Neural cell (in vitro differentiated cells): ENCODE results near the gene NFE2L1. TPM values are rescaled to one million over a fixed set of nuclear protein-coding genes. Genes with fewer than 3 reads are reported as not detected.

Source experiments
- H2AFZ ChIP-seq: fragments of 200-600, 300-800 bp; sonication (generic), shearing (Covaris generic); 2 replicates; pipeline ENCODE4 v1.6.0; 2014; ENCODE audit warnings: low read depth, mild to moderate bottlenecking, antibody characterized with exemption, low read length, moderate library complexity
- H3F3A ChIP-seq: fragments of 200-600 bp; shearing (Covaris generic); 2 replicates; pipeline ENCODE4 v1.6.1; 2016; ENCODE audit warnings: mild to moderate bottlenecking, moderate library complexity, mixed read lengths, antibody characterized with exemption, low read length; ENCODE audit not compliant: insufficient read depth, poor library complexity, severe bottlenecking
- H3K27ac ChIP-seq: fragments of 200-600, 300-800 bp; sonication (generic), shearing (Covaris generic); 2 replicates; pipeline ENCODE4 v1.5.1; 2014; ENCODE audit warnings: mild to moderate bottlenecking, low read length, moderate library complexity
- H3K27me3 ChIP-seq: fragments of 300-800, 200-600 bp; sonication (generic), shearing (Covaris generic); 2 replicates; pipeline ENCODE4 v1.6.0; 2014; ENCODE audit warnings: mild to moderate bottlenecking, low read depth, low read length, moderate library complexity; ENCODE audit not compliant: insufficient read depth
- H3K36me3 ChIP-seq: fragments of 300-800, 200-600 bp; sonication (generic), shearing (Covaris generic); 2 replicates; pipeline ENCODE4 v1.5.1; 2014; ENCODE audit warnings: mild to moderate bottlenecking, antibody characterized with exemption, low read length, moderate library complexity; ENCODE audit not compliant: insufficient read depth
- H3K4me2 ChIP-seq: fragments of 300-800, 200-600 bp; sonication (generic), shearing (Covaris generic); 2 replicates; pipeline ENCODE4 v1.6.0; 2014; ENCODE audit warnings: mild to moderate bottlenecking, low read length
- H3K4me3 ChIP-seq: fragments of 300-800, 200-600 bp; sonication (generic), shearing (Covaris generic); 2 replicates; pipeline ENCODE4 v1.5.1; 2014; ENCODE audit warnings: mild to moderate bottlenecking, low read length, moderate library complexity
- H3K79me2 ChIP-seq: fragments of 200-600 bp; shearing (Covaris generic); replicated peaks from 2 replicates; pipeline ENCODE4 v1.6.0; 2014; ENCODE audit warnings: mild to moderate bottlenecking, low read length, moderate library complexity; ENCODE audit not compliant: insufficient read depth
- H3K9ac ChIP-seq: fragments of 300-800, 200-600 bp; sonication (generic), shearing (Covaris generic); 2 replicates; pipeline ENCODE4 v1.6.1; 2016; ENCODE audit warnings: mild to moderate bottlenecking, low read length, mixed read lengths
- H3K9me2 ChIP-seq: fragments of 200-600 bp; shearing (Covaris generic); 2 replicates; pipeline ENCODE4 v1.6.1; 2016; ENCODE audit warnings: mild to moderate bottlenecking, low read length, mixed read lengths; ENCODE audit not compliant: insufficient read depth
- H3K9me3 ChIP-seq: fragments of 200-600, 300-800 bp; sonication (generic), shearing (Covaris generic); 2 replicates; pipeline ENCODE4 v1.6.1; 2016; ENCODE audit warnings: mild to moderate bottlenecking, mixed run types, low read length, moderate library complexity, mixed read lengths
- H4K20me1 ChIP-seq: fragments of 200-600 bp; shearing (Covaris generic); 2 replicates; pipeline ENCODE4 v1.6.1; 2016; ENCODE audit warnings: mild to moderate bottlenecking, mixed run types; ENCODE audit not compliant: insufficient read depth
- EP300 ChIP-seq: fragments of 450-650 bp; conservative IDR thresholded peaks from 2 replicates; pipeline ENCODE4 v1.6.1; 2014; ENCODE audit warnings: antibody characterized with exemption, mild to moderate bottlenecking, moderate library complexity; ENCODE audit not compliant: poor library complexity, severe bottlenecking
- EZH2 ChIP-seq: fragments of 200-600, 300-800 bp; shearing (Covaris generic), sonication (generic); IDR thresholded peaks from 2 replicates; pipeline ENCODE4 v1.6.1; 2014; ENCODE audit warnings: antibody characterized with exemption, low read length, borderline replicate concordance, mild to moderate bottlenecking; ENCODE audit not compliant: insufficient read depth, poor library complexity, severe bottlenecking
- MXI1 ChIP-seq: fragments of 450-650 bp; conservative IDR thresholded peaks from 2 replicates; pipeline ENCODE4 v1.6.1; 2014; ENCODE audit warnings: antibody characterized with exemption, mild to moderate bottlenecking; ENCODE audit not compliant: poor library complexity, severe bottlenecking
- POLR2AphosphoS5 ChIP-seq: IDR thresholded peaks from 2 replicates; pipeline ENCODE4 v1.6.1; 2012
- RAD21 ChIP-seq: fragments of 450-650 bp; conservative IDR thresholded peaks from 2 replicates; pipeline ENCODE4 v1.6.1; 2014; ENCODE audit warnings: antibody characterized with exemption, mild to moderate bottlenecking, moderate library complexity
- SMC3 ChIP-seq: fragments of 450-650 bp; conservative IDR thresholded peaks from 2 replicates; pipeline ENCODE4 v1.6.1; 2014; ENCODE audit warnings: antibody characterized with exemption, mild to moderate bottlenecking, moderate library complexity; ENCODE audit not compliant: poor library complexity
- TAF1 ChIP-seq: IDR thresholded peaks from 2 replicates; pipeline ENCODE4 v1.6.1; 2012; ENCODE audit warnings: low read depth
- polyA plus RNA-seq: library from polyadenylated mRNA; depleted of rRNA; stranded (reverse); fragments of >200 nt; gene quantifications from 2 replicates; pipeline ENCODE4 v1.2.3, GENCODE V29; 2014
- TF ChIP-seq, protein P1 (sequence below): fragments of 450-650 bp; IDR thresholded peaks from 2 replicates; pipeline ENCODE4 v1.5.1; 2014; ENCODE audit warnings: antibody characterized with exemption, mild to moderate bottlenecking, moderate library complexity; ENCODE audit not compliant: poor library complexity, severe bottlenecking
- TF ChIP-seq, protein P2 (sequence below): IDR thresholded peaks from 2 replicates; pipeline ENCODE4 v1.6.1; 2012; ENCODE audit warnings: borderline replicate concordance

Gene NFE2L1
- polyA plus RNA-seq, 1 donor from 2014 or later: 48.4 TPM

DNA sequence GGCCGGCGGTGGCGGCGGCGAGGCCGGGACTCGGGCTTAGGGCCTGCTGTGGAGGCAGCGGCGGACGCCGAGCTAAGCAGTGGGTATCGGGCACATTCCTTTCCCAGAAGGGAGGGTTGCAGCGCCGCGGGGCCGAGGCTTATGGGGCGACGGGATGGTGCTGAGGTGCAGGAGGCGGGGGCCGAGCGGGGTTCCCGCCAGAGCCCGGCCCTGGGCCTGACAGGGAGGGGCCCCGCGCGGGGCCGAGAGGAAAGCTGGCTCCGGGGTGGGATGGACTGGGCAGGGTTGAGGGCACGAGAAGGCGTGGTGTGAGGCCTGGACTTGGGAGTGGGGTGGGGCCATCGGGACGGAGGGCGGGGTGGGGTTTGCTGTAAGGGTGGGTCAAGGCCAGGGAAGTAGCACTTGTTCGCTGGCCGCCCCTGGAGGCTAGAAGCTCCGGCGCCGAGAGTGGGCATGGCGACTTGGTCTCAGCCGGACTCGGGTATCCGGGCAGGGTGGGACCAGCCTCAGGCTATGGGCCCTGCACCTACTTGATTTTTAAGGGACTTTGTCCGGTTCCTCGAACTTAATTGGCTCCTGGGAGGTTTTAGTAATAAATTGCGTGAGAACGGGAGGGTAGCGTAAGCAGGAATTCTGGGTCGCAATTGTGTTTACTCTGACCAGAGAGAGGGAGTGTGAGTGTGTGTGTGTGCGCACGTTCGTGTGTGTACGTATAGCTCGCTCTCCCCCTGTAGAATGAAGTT is 396 bp downstream of the NFE2L1 start:
- H3K27me3 ChIP-seq: no peaks in the 10 kb centered on the region
- peak overlapping the region; percentile 86 for H3K4me2 ChIP-seq
- H3K79me2 ChIP-seq: peaks cover 55% of the 10 kb centered on the region
- H3K9me3 ChIP-seq: no peaks in the 10 kb centered on the region
- H4K20me1 ChIP-seq: no peaks in the 10 kb centered on the region
- peak overlapping the region; percentile 85 for H2AFZ ChIP-seq
- H3K9ac ChIP-seq: peak overlapping the region; percentile 90
- H3K27ac ChIP-seq: peak overlapping the region; percentile 90
- H3K4me3 ChIP-seq: peak overlapping the region; percentile 97
- no peaks in the 10 kb centered on the region for H3K36me3 ChIP-seq
- H3K9me2 ChIP-seq: no peaks in the 10 kb centered on the region
- TF ChIP-seq POLR2AphosphoS5 (peak; percentile 11), SMC3 (no peak), EZH2 (no peak)
- no peaks in the 10 kb centered on the region for H3F3A ChIP-seq

DNA sequence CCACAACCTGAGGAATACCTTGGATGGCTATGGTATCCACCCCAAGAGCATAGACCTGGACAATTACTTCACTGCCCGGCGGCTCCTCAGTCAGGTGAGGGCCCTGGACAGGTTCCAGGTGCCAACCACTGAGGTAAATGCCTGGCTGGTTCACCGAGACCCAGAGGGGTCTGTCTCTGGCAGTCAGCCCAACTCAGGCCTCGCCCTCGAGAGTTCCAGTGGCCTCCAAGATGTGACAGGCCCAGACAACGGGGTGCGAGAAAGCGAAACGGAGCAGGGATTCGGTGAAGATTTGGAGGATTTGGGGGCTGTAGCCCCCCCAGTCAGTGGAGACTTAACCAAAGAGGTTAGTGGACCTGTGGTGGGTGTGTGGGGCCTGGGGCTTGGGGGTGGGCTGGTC is 3.1 kb downstream of the NFE2L1 start:
- Histone ChIP-seq H3K9me2 (no peaks in the 10 kb centered on the region), H4K20me1 (peaks cover 5% of the 10 kb centered on the region), H3K36me3 (no peaks in the 10 kb centered on the region), H2AFZ (no peak overlapping the region), H3K27me3 (no peaks in the 10 kb centered on the region), H3K4me3 (no peak overlapping the region), H3K79me2 (peaks cover 71% of the 10 kb centered on the region), H3K27ac (no peak overlapping the region), H3F3A (no peaks in the 10 kb centered on the region), H3K4me2 (no peak overlapping the region), H3K9ac (no peak overlapping the region), H3K9me3 (no peaks in the 10 kb centered on the region)
- no peak for TF ChIP-seq SMC3
- no peak for TF ChIP-seq MXI1
- TF ChIP-seq POLR2AphosphoS5: no peak
- no peak for TF ChIP-seq EP300
- TF ChIP-seq TAF1: no peak
- TF ChIP-seq, protein P1, sequence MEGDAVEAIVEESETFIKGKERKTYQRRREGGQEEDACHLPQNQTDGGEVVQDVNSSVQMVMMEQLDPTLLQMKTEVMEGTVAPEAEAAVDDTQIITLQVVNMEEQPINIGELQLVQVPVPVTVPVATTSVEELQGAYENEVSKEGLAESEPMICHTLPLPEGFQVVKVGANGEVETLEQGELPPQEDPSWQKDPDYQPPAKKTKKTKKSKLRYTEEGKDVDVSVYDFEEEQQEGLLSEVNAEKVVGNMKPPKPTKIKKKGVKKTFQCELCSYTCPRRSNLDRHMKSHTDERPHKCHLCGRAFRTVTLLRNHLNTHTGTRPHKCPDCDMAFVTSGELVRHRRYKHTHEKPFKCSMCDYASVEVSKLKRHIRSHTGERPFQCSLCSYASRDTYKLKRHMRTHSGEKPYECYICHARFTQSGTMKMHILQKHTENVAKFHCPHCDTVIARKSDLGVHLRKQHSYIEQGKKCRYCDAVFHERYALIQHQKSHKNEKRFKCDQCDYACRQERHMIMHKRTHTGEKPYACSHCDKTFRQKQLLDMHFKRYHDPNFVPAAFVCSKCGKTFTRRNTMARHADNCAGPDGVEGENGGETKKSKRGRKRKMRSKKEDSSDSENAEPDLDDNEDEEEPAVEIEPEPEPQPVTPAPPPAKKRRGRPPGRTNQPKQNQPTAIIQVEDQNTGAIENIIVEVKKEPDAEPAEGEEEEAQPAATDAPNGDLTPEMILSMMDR: no peak

DNA sequence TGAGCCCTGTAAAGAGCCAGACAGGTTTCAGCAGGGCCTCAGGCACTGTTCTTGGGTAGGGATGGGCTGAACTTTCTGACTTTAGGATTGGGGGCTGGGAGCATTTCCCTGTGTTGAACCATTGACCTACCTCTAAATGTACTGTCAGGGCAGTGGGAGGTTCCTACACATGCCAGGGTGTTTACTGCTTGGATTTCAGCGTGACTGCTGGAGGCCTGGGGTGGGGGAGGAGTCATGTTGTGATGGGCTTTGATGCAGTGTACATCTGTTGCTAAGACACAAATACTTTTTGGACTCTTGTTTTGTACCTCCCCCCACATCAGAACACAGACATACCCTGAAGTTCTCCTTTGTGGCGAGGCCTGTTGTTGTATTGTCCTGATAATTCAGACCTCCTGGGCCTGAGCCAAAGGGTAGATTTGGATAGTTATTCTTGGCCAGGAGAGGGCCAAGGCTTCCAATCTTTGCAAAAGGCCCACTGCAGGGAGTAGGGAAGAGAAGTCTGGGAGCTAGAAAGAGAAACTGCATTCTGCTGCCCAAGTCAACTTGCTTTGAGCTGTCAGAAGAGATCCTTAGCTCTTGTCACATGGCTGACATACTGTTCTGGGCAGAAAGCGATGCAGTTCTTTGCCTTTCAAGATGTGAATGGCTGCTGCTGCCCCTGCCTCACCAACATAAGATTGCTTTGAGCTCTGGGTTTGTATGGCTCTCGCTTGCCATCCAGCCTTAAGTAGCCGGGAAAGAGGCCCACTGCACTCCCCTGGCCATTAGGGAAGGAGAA is 3.7 kb downstream of the NFE2L1 start:
- Histone ChIP-seq H4K20me1 (peaks cover 5% of the 10 kb centered on the region), H3K9me3 (no peaks in the 10 kb centered on the region), H2AFZ (no peak overlapping the region), H3K27ac (no peak overlapping the region), H3K9me2 (no peaks in the 10 kb centered on the region), H3F3A (no peaks in the 10 kb centered on the region), H3K4me2 (no peak overlapping the region), H3K79me2 (peaks cover 65% of the 10 kb centered on the region), H3K36me3 (no peaks in the 10 kb centered on the region), H3K4me3 (peak overlapping the region; percentile 85), H3K9ac (no peak overlapping the region), H3K27me3 (no peaks in the 10 kb centered on the region)
- TF ChIP-seq EP300: no peak
- no peak for TF ChIP-seq POLR2AphosphoS5
- no peak for TF ChIP-seq TAF1
- TF ChIP-seq SMC3: no peak
- no peak for TF ChIP-seq EZH2
- TF ChIP-seq, protein P1: no peak
- TF ChIP-seq, protein P2, sequence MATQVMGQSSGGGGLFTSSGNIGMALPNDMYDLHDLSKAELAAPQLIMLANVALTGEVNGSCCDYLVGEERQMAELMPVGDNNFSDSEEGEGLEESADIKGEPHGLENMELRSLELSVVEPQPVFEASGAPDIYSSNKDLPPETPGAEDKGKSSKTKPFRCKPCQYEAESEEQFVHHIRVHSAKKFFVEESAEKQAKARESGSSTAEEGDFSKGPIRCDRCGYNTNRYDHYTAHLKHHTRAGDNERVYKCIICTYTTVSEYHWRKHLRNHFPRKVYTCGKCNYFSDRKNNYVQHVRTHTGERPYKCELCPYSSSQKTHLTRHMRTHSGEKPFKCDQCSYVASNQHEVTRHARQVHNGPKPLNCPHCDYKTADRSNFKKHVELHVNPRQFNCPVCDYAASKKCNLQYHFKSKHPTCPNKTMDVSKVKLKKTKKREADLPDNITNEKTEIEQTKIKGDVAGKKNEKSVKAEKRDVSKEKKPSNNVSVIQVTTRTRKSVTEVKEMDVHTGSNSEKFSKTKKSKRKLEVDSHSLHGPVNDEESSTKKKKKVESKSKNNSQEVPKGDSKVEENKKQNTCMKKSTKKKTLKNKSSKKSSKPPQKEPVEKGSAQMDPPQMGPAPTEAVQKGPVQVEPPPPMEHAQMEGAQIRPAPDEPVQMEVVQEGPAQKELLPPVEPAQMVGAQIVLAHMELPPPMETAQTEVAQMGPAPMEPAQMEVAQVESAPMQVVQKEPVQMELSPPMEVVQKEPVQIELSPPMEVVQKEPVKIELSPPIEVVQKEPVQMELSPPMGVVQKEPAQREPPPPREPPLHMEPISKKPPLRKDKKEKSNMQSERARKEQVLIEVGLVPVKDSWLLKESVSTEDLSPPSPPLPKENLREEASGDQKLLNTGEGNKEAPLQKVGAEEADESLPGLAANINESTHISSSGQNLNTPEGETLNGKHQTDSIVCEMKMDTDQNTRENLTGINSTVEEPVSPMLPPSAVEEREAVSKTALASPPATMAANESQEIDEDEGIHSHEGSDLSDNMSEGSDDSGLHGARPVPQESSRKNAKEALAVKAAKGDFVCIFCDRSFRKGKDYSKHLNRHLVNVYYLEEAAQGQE: no peak
- TF ChIP-seq RAD21: no peak
- no peak for TF ChIP-seq MXI1
